Epithelial cell of proximal tubule (primary cell): ENCODE measurements around the gene RASGEF1C. TPM values are rescaled to one million over a fixed set of nuclear protein-coding genes. Genes with fewer than 3 reads are reported as not detected.

Experiments
- DNase-seq: peaks from one replicate; pipeline ENCODE4 v3.0.0-alpha.2; 2011; ENCODE audit warnings: low read depth
- H3K4me3 ChIP-seq: 2 replicates; pipeline ENCODE4 v1.5.1; 2011; ENCODE audit warnings: low read depth, mild to moderate bottlenecking, low read length
- total RNA-seq: library from RNA; depleted of rRNA; stranded (reverse); fragments of >200 nt; gene quantifications from 2 replicates; pipeline ENCODE4 v1.2.3, GENCODE V29; 2015
- TF ChIP-seq, protein P1 (sequence below): conservative IDR thresholded peaks from 2 replicates; pipeline ENCODE4 v1.5.1; 2012; ENCODE audit warnings: low read depth, mild to moderate bottlenecking, low read length

The RASGEF1C gene
- total RNA-seq, 1 donor from 2014 or later: not detected

DNA sequence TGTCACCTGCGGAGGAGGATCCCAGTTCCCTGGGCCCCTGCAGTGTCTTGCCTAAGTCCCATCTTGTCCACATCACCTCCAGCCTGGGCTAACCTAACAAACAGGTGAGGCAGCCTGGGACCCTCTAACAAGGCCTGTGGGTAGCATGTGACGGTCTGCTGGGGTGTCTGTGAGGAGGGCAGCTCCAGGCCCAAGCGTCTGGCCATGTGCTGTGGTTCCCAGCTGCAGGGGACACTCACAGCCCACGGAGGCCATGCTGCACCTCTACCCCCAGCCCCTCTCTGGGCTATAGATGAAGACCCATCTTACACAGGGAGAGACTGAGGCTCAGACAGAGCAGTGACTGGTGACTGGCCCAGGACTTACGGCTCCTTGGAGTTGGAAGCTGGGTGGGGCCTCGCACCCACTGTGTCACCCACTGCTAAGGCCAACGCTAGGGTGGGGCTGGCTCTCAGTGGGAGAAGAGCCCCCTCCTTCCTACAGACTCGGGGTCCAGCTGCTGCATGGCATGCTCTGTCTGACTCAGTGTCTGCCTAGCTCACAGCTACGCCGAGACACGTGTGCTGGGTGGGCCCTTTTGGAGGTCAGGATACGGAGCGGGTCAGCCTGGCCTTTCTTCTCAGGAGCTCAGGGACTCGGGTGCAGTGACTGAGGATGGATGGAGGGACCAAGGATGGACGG is 96.7 kb downstream of the RASGEF1C start:
- no peak for DNase-seq
- TF ChIP-seq, protein P1, sequence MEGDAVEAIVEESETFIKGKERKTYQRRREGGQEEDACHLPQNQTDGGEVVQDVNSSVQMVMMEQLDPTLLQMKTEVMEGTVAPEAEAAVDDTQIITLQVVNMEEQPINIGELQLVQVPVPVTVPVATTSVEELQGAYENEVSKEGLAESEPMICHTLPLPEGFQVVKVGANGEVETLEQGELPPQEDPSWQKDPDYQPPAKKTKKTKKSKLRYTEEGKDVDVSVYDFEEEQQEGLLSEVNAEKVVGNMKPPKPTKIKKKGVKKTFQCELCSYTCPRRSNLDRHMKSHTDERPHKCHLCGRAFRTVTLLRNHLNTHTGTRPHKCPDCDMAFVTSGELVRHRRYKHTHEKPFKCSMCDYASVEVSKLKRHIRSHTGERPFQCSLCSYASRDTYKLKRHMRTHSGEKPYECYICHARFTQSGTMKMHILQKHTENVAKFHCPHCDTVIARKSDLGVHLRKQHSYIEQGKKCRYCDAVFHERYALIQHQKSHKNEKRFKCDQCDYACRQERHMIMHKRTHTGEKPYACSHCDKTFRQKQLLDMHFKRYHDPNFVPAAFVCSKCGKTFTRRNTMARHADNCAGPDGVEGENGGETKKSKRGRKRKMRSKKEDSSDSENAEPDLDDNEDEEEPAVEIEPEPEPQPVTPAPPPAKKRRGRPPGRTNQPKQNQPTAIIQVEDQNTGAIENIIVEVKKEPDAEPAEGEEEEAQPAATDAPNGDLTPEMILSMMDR: no peak
- H3K4me3 ChIP-seq: no peak overlapping the region

DNA sequence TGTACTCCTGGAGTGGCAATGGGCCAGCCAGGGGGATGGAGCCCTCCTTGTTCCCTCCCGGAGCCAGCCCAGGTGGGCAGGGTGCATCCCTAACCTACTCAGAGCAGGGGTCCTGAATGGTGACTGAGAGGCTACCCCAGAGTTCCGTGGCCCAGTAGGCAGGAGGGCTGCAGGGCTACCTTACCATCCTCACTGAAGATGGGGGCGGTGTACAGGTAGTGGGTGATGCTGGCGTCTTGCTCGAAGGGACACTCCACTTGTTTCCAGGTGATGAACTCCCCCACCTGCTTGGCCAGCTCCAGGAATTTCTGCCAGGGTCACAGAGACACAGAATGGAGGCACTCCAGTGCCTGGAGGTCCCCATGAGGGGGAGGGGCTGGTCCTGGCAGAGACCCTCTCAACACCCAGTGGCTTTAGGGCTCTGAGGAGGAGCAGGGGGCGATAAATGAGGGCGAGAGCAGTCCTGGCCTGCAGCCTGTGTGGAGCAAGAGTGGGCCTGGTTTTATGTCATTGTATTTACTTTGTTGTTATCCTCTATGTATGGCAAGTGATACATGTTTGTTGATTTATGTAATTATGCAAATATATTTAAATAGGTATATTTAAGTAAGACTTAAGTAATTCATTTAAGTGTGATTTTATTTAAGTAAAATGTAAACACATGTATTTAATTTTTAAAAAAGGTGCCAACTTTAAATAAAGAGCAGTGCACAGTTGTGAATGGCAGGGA is 97.6 kb downstream of the RASGEF1C start:
- H3K4me3 ChIP-seq: no peak overlapping the region
- TF ChIP-seq, protein P1: no peak

DNA sequence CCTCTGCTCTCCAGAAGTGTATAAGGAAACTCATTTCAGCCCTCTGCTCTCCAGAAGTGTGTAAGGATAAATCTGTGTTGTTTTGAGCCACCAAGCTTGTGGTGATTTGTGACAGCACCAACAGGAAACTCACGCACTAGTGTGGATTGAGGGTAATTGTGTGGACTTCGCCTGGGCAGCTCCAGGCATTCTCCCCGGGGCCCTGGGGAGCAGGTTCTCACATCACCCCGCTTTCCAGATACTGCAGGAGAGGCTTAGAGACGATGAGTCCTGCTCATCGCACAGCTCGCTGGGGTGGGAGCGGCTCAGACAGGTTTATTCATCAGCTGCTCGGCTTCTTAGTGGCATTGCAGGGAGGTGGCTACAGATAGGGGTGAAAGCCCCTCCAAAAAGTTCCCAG is 99.1 kb downstream of the RASGEF1C start:
- no peak overlapping the region for H3K4me3 ChIP-seq
- DNase-seq: no peak
- TF ChIP-seq, protein P1: no peak

More for the DNA sequence above, 97.6 kb downstream of the RASGEF1C start:
- DNase-seq: no peak

DNA sequence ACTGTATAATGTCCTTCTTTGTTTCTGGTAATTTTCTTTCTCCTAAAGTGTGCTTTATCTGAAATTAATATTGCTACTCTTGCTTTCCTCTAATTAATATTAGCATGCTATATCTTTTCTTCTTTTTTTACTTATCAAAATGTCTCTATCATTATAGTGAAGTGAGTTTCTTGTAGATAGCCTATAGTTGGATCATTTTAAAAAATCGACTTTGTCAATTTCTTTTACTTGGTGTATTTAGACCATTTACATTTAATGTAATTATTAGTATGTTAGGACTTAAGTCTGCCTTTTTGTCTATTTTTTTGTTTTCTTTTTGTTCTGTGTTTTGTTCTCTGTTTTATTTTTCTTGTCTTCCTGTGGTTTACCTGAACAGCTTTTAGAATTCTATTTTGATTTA is 102.0 kb downstream of the RASGEF1C start:
- no peak overlapping the region for H3K4me3 ChIP-seq
- TF ChIP-seq, protein P1: no peak
- no peak for DNase-seq

DNA sequence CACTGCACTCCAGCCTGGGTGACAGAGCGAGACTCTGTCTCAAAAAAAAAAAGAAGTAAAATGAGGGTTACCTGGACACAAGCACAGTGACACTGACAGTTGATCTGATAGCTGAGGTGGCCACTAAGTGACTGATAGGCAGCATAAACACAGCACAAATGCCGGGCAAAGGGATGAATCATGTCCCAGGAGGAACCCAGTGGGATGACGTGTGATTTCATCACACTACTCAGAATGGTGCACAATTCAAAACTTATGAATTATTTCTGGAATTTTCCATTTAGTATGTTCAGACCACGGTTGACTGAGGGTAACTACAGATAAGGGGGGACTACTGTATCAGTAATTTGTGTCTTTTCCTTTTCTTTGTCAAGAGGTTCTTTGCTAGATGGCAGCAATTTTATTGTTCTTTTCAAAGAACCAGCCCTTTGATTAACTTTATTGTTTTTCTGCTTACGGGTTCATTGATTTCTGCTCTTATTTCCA is 103.1 kb downstream of the RASGEF1C start:
- DNase-seq: no peak
- no peak overlapping the region for H3K4me3 ChIP-seq
- TF ChIP-seq, protein P1: no peak

DNA sequence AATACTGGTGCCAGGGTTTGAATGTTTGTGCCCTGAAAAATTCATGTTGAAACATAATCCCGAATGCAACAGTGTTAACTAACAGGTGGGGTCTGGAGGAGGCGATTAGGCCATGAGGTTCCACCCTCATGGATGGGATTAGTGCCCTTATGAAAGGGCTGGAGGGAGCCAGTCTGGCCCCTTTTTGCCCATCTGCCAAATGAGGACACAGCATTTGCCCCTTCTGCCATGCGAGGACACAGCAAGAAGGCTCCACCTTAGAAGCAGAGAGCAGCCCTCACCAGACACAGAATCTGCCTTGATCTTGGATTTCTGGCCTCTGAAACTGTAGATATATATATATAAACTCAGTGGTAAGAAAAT is 104.9 kb downstream of the RASGEF1C start:
- H3K4me3 ChIP-seq: no peak overlapping the region
- DNase-seq: no peak
- TF ChIP-seq, protein P1: no peak
